Measurements from ENCODE around the gene ADAM22. TPM values are rescaled to one million over a fixed set of nuclear protein-coding genes. Genes with fewer than 3 reads are reported as not detected.
"Not testable (repeated sequence)": the region's sequence is repeated elsewhere in the genome, so short reads cannot be mapped to it uniquely, and the experiment has no call there.

The ADAM22 gene
- total RNA-seq, 2 donors from 2014 or later: 0.29 to 1.9 TPM

- Mint-ChIP-seq H3K4me3 (no peak overlapping the region), H3K27ac (no peak overlapping the region)
- no peak for ATAC-seq
Observed at GRCh38 chr7:88151119-88151790, 217.2 kb downstream of the ADAM22 start.

DNA sequence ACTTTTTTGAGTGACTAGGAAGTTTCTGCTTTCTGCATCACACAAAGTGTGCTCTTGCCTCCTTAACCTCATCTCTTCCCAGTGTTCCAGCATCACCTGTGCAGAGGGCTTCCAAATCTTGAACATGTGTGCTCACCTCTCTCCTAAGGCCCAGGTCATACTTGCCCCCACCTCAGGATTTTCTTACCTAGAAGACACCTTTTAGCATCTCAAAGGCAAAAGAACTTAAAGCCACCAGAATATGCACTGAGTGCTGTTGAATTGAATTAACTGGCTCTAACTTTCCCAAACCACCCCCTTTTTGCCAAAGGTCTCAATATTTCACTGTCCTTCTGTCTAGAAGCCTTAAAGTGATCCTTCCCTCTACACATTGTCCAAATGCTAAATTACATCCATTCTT is 219.3 kb downstream of the ADAM22 start:
- no peak for ATAC-seq
- no peak overlapping the region for H3K4me3 Mint-ChIP-seq
- H3K27ac Mint-ChIP-seq: no peak overlapping the region
- no peak for DNase-seq (ENCODE audit: low spot score)
- no peaks in the 10 kb centered on the region for H3K4me1 Mint-ChIP-seq (ENCODE audit: low read depth in 2 of 2)
- peaks cover 6% of the 10 kb centered on the region for H3K9me3 Mint-ChIP-seq
- no peaks in the 10 kb centered on the region for H3K27me3 Mint-ChIP-seq
- peaks cover 29% of the 10 kb centered on the region for H3K36me3 Mint-ChIP-seq

More at GRCh38 chr7:88151119-88151790, 217.2 kb downstream of the ADAM22 start:
- H3K4me1 Mint-ChIP-seq (ENCODE audit: low read depth in 2 of 2): no peaks in the 10 kb centered on the region
- no peaks in the 10 kb centered on the region for H3K9me3 Mint-ChIP-seq
- DNase-seq (ENCODE audit: low spot score): no peak
- no peaks in the 10 kb centered on the region for H3K27me3 Mint-ChIP-seq
- H3K36me3 Mint-ChIP-seq: peaks cover 11% of the 10 kb centered on the region

DNA sequence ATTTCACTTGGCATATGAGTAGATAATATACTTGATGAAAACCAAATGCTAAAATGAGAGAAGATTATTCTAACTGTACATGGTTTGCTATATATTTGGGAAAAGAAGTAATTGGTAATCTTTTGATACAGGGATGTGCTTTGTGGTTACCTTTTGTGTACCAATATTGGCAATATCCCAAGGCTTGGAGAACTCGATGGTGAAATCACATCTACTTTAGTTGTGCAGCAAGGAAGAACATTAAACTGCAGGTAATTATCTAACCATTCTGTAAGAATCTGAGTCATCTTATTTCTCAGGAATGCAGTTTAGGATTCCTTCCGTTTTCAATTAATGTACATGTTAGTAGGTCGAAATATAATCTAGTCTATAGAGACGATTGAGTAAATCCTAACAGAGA is 221.7 kb downstream of the ADAM22 start:
- ATAC-seq: no peak
- no peak overlapping the region for H3K27ac Mint-ChIP-seq

GRCh38 chr7:88156356-88156755 is 222.3 kb downstream of the ADAM22 start:
- ATAC-seq (no peak), DNase-seq (ENCODE audit: low spot score) (no peak)
- Mint-ChIP-seq H3K9me3 (peaks cover 9% of the 10 kb centered on the region), H3K27ac (no peak overlapping the region), H3K4me3 (no peak overlapping the region), H3K27me3 (no peaks in the 10 kb centered on the region), H3K4me1 (ENCODE audit: low read depth in 2 of 2) (no peaks in the 10 kb centered on the region), H3K36me3 (peaks cover 41% of the 10 kb centered on the region)

More for the DNA sequence above, 221.7 kb downstream of the ADAM22 start:
- peaks cover 41% of the 10 kb centered on the region for H3K36me3 Mint-ChIP-seq
- no peak overlapping the region for H3K4me3 Mint-ChIP-seq
- H3K4me1 Mint-ChIP-seq (ENCODE audit: low read depth in 2 of 2): no peaks in the 10 kb centered on the region
- DNase-seq (ENCODE audit: low spot score): no peak
- no peaks in the 10 kb centered on the region for H3K27me3 Mint-ChIP-seq
- peaks cover 9% of the 10 kb centered on the region for H3K9me3 Mint-ChIP-seq

DNA sequence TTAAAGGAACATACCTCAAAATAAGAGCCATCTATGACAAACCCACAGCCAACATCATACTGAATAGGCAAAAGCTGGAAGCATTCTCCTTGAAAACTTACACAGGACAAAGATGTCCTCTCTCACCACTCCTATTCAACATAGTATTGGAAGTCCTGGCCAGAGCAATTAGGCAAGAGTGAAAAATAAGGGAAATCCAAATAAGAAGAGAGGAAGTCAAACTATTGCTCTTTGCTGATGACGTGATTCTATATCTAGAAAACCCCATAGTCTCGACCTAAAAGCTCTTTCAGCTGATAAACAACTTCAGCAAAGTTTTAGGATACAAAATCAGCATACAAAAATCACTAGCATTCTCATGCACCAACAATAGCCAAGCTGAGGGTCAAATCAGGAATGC is 225.7 kb downstream of the ADAM22 start:
- not testable (repeated sequence) for ATAC-seq; H3K9me3 Mint-ChIP-seq; H3K4me3 Mint-ChIP-seq; DNase-seq (ENCODE audit: low spot score); H3K4me1 Mint-ChIP-seq (ENCODE audit: low read depth in 2 of 2); H3K27ac Mint-ChIP-seq; H3K27me3 Mint-ChIP-seq
- H3K36me3 Mint-ChIP-seq: peaks cover 37% of the 10 kb centered on the region

DNA sequence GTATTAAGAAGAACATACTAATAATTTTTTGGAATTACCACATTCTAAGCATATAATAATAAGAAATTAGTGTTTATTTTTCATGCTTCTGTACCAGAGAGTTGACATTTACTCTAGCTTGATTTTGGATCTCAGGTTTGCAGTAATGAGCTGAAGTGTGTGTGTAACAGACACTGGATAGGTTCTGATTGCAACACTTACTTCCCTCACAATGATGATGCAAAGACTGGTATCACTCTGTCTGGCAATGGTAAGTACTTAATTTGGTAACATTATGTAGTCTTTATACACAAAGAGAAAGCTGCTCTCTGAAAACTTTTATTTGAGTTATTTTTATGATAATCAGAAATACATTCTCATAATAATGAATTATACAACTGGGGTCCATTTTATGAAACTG is 231.6 kb downstream of the ADAM22 start:
- ATAC-seq: no peak
- Mint-ChIP-seq H3K4me1 (ENCODE audit: low read depth in 2 of 2) (no peaks in the 10 kb centered on the region), H3K27ac (no peak overlapping the region), H3K4me3 (no peak overlapping the region), H3K27me3 (no peaks in the 10 kb centered on the region), H3K36me3 (no peaks in the 10 kb centered on the region), H3K9me3 (no peaks in the 10 kb centered on the region)
- no peak for DNase-seq (ENCODE audit: low spot score)

DNA sequence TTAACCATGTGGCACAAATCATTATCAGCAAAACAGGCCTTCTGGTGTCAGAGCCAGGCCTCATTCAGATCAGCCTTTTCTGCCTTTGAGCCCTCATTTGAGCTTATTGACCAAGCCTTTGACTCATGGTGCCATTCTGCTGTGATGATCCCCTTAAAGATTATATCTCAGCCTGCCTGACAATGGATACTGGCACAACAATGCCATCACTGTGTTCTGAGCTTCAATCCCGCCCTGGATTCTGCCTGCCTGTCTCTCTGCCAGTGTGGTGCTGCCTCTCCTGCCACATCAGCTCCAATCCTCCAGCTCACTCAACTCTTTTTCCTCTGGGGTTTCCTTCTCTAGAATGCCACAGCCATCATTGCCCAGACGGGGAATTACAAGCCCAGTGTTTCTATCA is 233.2 kb downstream of the ADAM22 start:
- ATAC-seq: no peak
- H3K27me3 Mint-ChIP-seq: no peaks in the 10 kb centered on the region
- H3K27ac Mint-ChIP-seq: peak overlapping the region in 1 of 2 donors; percentile 11
- no peaks in the 10 kb centered on the region for H3K4me1 Mint-ChIP-seq (ENCODE audit: low read depth in 2 of 2)
- no peaks in the 10 kb centered on the region for H3K9me3 Mint-ChIP-seq
- peak; percentile 35 for DNase-seq (ENCODE audit: low spot score)
- H3K36me3 Mint-ChIP-seq: no peaks in the 10 kb centered on the region
- H3K4me3 Mint-ChIP-seq: no peak overlapping the region

DNA sequence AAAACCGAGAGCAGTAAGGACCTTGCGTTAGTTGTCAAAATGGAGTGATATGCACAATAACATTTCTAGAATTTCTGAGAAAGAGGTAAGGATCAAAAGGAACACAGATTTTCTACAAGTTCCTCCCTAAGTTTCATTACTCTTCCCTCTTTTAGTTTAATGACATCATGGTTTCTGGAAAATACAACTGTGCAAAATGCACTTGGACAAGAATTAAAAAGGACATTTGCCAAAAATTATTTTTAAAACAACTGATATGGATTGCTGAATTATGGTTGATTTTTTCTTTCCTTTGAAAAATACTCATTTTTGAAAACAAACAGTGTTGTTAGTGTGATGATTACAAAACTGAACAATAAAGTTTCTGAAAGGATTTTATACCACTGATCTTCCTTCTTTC is 233.7 kb downstream of the ADAM22 start:
- Mint-ChIP-seq H3K27ac (peak overlapping the region in 1 of 2 donors; percentile 11), H3K36me3 (no peaks in the 10 kb centered on the region), H3K9me3 (no peaks in the 10 kb centered on the region), H3K27me3 (no peaks in the 10 kb centered on the region), H3K4me1 (ENCODE audit: low read depth in 2 of 2) (no peaks in the 10 kb centered on the region), H3K4me3 (no peak overlapping the region)
- no peak for DNase-seq (ENCODE audit: low spot score)
- ATAC-seq: no peak

GRCh38 chr7:88169717-88170320 is 235.8 kb downstream of the ADAM22 start:
- no peaks in the 10 kb centered on the region for H3K4me1 Mint-ChIP-seq (ENCODE audit: low read depth in 2 of 2)
- no peaks in the 10 kb centered on the region for H3K9me3 Mint-ChIP-seq
- H3K4me3 Mint-ChIP-seq: no peak overlapping the region
- no peak overlapping the region for H3K27ac Mint-ChIP-seq
- no peaks in the 10 kb centered on the region for H3K27me3 Mint-ChIP-seq
- DNase-seq (ENCODE audit: low spot score) (no peak), ATAC-seq (no peak)
- no peaks in the 10 kb centered on the region for H3K36me3 Mint-ChIP-seq

DNA sequence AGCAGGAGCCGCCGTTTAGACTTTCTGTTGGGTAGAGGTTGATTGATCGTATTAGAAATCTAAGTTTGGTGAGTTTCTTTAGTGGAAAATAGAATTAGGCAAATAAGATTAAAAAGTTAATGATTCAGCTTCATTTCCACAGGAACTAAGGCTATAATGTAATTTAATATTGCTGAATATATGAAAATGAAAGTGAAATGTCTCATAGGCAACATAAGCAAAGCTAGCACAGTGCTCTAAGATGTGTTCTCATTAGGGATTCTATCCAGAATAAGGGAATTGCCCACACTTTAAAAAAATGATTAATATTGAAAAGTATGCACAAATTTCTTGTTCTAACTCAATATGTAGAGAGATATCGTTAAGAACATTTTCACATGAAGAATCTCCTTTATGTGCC is 238.8 kb downstream of the ADAM22 start:
- H3K4me3 Mint-ChIP-seq: no peak overlapping the region
- no peak for ATAC-seq
- H3K27me3 Mint-ChIP-seq: no peaks in the 10 kb centered on the region
- no peak for DNase-seq (ENCODE audit: low spot score)
- H3K27ac Mint-ChIP-seq: no peak overlapping the region
- H3K36me3 Mint-ChIP-seq: no peaks in the 10 kb centered on the region
- no peaks in the 10 kb centered on the region for H3K4me1 Mint-ChIP-seq (ENCODE audit: low read depth in 2 of 2)
- H3K9me3 Mint-ChIP-seq: no peaks in the 10 kb centered on the region

DNA sequence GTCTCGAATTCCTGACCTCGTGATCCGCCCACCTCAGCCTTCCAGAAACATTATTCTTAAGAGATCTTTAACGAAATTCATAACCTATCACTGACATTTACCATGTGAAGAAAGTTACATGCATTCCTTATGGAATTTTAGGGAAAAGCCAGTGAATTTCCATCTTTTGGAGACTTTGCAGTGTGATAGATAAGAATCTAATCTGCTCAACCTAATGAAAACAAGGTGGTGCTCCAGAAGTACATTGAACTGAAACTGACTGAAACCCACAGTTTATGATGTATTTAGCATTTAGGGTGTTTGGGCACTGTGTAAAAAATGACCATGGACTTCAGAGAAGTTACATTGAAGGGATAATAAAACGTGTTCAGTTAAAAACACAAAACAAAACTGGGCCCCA is 242.1 kb downstream of the ADAM22 start:
- Mint-ChIP-seq H3K27me3 (no peaks in the 10 kb centered on the region), H3K36me3 (no peaks in the 10 kb centered on the region), H3K9me3 (no peaks in the 10 kb centered on the region), H3K4me3 (no peak overlapping the region), H3K27ac (no peak overlapping the region), H3K4me1 (ENCODE audit: low read depth in 2 of 2) (no peaks in the 10 kb centered on the region)
- no peak for DNase-seq (ENCODE audit: low spot score)
- ATAC-seq: no peak

DNA sequence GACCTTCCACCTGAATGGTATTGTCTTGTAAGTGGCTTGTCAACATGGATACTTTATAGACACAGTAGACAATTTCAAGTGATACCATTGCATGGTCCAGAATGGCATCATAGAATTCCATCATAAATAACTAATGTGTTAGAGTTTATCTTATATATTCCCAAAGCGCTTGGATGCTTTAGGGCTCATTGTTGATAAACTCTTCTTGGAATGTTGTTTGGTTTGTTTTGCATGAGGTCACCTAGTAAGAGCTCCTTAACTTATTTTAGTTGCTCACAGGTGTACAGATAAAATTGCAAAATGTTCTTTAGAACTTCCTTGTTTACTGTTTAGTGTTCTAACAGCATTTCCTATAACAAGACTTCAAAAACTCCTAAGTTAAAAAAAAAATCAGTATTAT is 249.0 kb downstream of the ADAM22 start:
- H3K36me3 Mint-ChIP-seq: peaks cover 4% of the 10 kb centered on the region
- H3K27ac Mint-ChIP-seq: no peak overlapping the region
- no peaks in the 10 kb centered on the region for H3K4me1 Mint-ChIP-seq (ENCODE audit: low read depth in 2 of 2)
- H3K27me3 Mint-ChIP-seq: no peaks in the 10 kb centered on the region
- ATAC-seq: no peak
- H3K4me3 Mint-ChIP-seq: no peak overlapping the region
- H3K9me3 Mint-ChIP-seq: no peaks in the 10 kb centered on the region
- DNase-seq (ENCODE audit: low spot score): no peak

- H3K9me3 Mint-ChIP-seq: no peaks in the 10 kb centered on the region
- H3K27ac Mint-ChIP-seq: no peak overlapping the region
- DNase-seq (ENCODE audit: low spot score) (no peak), ATAC-seq (no peak)
- H3K36me3 Mint-ChIP-seq: peaks cover 4% of the 10 kb centered on the region
- H3K4me3 Mint-ChIP-seq: no peak overlapping the region
- no peaks in the 10 kb centered on the region for H3K27me3 Mint-ChIP-seq
- no peaks in the 10 kb centered on the region for H3K4me1 Mint-ChIP-seq (ENCODE audit: low read depth in 2 of 2)
Observed at GRCh38 chr7:88184848-88185304, 250.8 kb downstream of the ADAM22 start.

DNA sequence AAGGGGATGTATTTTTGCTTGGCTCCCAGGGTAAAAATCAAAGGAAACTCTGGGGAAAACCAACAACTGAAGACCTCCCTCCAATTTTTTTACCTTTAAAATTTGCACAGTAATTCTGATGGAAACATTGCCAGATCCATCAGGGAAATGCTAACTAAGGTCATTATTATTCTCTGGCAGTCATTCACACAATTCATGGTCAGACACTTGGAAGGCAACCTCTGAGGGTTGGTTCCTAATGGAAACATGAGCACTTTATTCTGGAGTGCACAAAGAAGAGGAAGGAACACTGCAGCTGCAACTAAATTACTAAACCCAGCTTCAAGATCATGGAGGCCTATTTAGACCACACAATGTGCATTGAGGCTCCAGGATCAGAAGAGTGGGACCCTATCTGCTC is 251.6 kb downstream of the ADAM22 start:
- no peaks in the 10 kb centered on the region for H3K27me3 Mint-ChIP-seq
- ATAC-seq (no peak), DNase-seq (ENCODE audit: low spot score) (no peak)
- no peak overlapping the region for H3K4me3 Mint-ChIP-seq
- no peaks in the 10 kb centered on the region for H3K9me3 Mint-ChIP-seq
- H3K27ac Mint-ChIP-seq: no peak overlapping the region
- H3K4me1 Mint-ChIP-seq (ENCODE audit: low read depth in 2 of 2): no peaks in the 10 kb centered on the region
- H3K36me3 Mint-ChIP-seq: peaks cover 4% of the 10 kb centered on the region

- H3K4me1 Mint-ChIP-seq (ENCODE audit: low read depth in 2 of 2): no peaks in the 10 kb centered on the region
- no peaks in the 10 kb centered on the region for H3K9me3 Mint-ChIP-seq
- H3K4me3 Mint-ChIP-seq: no peak overlapping the region
- no peaks in the 10 kb centered on the region for H3K36me3 Mint-ChIP-seq
- H3K27ac Mint-ChIP-seq: no peak overlapping the region
- DNase-seq (ENCODE audit: low spot score): no peak
- no peaks in the 10 kb centered on the region for H3K27me3 Mint-ChIP-seq
- no peak for ATAC-seq
Observed at GRCh38 chr7:88191911-88192310, 257.9 kb downstream of the ADAM22 start.

All from natural killer cell treated with Interleukin-12 subunit alpha and Interleukin-12 subunit beta and Interleukin-15 and Interleukin-18, amount 100 ng/mL, for 72 hours (primary cell).